IPS-15b (cell line): ENCODE data around the gene NRM.
A peak's percentile ranks its signal among the peaks of the same experiment; 100 is the strongest.
"Not testable (repeated sequence)": the region's sequence is repeated elsewhere in the genome, so short reads cannot be mapped to it uniquely, and the experiment has no call there.

Experiments used
- H3K27me3 ChIP-seq: one replicate; pipeline ENCODE4 v1.6.1; 2013; ENCODE audit warnings: low read length; ENCODE audit not compliant: control insufficient read depth, insufficient read depth
- H3K36me3 ChIP-seq: one replicate; pipeline ENCODE4 v1.6.1; 2013; ENCODE audit warnings: low read length; ENCODE audit not compliant: control insufficient read depth, insufficient read depth
- H3K4me1 ChIP-seq: one replicate; pipeline ENCODE4 v1.6.1; 2013; ENCODE audit warnings: mild to moderate bottlenecking, low read length; ENCODE audit not compliant: control insufficient read depth, insufficient read depth
- H3K4me3 ChIP-seq: one replicate; pipeline ENCODE4 v1.5.1; 2013; ENCODE audit warnings: low read depth, low read length
- H3K9ac ChIP-seq: one replicate; pipeline ENCODE4 v1.6.1; 2013; ENCODE audit warnings: low read depth, mild to moderate bottlenecking, low read length
- H3K9me3 ChIP-seq: one replicate; pipeline ENCODE4 v1.6.1; 2013; ENCODE audit warnings: mild to moderate bottlenecking, low read length; ENCODE audit not compliant: control insufficient read depth, insufficient read depth

Gene NRM

GRCh38 chr6:30670760-30671527 is 19.8 kb downstream of the NRM start:
- Histone ChIP-seq H3K27me3 (no peaks in the 10 kb centered on the region), H3K4me3 (no peak overlapping the region), H3K4me1 (no peaks in the 10 kb centered on the region), H3K9ac (no peak overlapping the region), H3K36me3 (peaks cover 8% of the 10 kb centered on the region), H3K9me3 (no peaks in the 10 kb centered on the region)

DNA sequence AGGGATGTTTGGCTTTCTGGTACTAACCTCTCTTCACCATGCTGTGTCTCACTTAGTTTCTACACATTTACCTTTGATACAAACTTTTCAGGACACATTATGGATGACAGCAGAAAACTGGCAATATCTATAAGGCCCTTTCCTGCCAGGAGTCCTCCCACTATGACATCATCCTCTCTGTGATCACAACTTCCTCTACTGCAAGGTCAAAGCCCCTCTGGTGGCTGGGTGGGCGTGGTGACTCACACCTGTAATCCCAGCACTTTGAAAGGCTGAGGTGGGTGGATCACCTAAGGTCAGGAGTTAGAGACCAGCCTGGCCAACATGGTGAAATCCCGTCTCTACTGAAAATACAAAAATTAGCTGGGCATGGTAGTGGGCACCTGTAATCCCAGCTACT is 24.5 kb downstream of the NRM start:
- not testable (repeated sequence) for H3K4me1 ChIP-seq, H3K9ac ChIP-seq, H3K4me3 ChIP-seq, H3K9me3 ChIP-seq, H3K27me3 ChIP-seq
- peaks cover 32% of the 10 kb centered on the region for H3K36me3 ChIP-seq

DNA sequence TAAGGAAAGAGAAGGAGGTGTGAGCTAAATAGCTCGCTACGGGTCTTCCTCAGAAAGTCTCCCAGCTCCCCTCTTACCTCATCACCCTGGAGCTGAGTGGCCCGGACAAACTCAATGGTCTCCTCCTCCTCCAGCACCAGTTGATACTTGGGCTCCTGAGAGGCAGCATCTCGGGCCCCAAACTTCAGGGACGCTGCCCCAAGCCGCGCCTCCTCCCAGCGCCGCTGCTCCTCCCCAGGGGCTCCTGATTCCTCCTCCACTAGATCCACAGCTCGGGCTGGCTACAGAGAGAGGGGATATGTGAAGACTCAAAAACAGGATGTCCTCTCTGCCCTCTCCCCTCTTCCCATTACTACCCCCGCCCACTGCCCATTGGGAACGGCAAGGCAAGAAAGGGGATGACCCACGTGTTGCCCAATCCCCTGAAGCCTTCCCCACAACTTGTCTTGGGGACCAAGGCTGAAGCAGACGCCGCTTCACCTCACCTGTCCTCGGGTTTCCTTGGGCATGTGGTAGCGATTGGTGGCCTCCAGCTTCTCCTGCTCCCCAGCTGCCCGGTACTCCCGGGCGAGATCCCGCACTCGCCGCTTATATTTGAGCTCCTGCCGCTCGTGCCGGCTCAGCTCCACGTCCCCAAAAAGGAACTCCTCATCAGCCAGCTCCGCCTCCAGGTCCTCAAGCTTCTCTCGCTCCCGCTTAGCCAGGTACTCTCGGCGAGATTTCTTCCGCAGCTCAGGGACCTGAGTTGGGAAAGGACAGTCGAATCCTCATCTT is 25.6 kb downstream of the NRM start:
- no peaks in the 10 kb centered on the region for H3K27me3 ChIP-seq
- no peaks in the 10 kb centered on the region for H3K9me3 ChIP-seq
- no peak overlapping the region for H3K4me3 ChIP-seq
- no peaks in the 10 kb centered on the region for H3K4me1 ChIP-seq
- no peak overlapping the region for H3K9ac ChIP-seq
- H3K36me3 ChIP-seq = peaks cover 28% of the 10 kb centered on the region

DNA sequence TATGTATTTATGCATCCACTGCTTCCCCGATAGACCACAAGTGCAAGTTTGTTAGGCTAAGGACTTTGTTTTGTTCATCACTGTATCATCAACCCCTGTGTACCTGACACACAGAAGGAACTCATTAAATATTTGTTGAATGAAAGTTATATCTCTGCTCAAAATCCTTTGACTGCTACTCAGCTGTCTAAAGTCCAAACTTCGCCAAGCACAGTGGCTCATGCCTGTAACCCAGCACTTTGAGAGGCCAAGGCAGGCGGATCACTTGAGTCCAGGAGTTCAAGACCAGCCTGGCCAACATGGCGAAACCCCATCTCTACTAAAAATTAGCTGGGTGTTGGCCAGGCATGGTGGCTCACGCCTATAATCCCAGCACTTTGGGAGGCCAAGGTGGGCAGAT is 32.9 kb downstream of the NRM start:
- H3K9me3 ChIP-seq, H3K4me1 ChIP-seq, H3K4me3 ChIP-seq, H3K9ac ChIP-seq, H3K27me3 ChIP-seq: not testable (repeated sequence)
- peaks cover 51% of the 10 kb centered on the region for H3K36me3 ChIP-seq

DNA sequence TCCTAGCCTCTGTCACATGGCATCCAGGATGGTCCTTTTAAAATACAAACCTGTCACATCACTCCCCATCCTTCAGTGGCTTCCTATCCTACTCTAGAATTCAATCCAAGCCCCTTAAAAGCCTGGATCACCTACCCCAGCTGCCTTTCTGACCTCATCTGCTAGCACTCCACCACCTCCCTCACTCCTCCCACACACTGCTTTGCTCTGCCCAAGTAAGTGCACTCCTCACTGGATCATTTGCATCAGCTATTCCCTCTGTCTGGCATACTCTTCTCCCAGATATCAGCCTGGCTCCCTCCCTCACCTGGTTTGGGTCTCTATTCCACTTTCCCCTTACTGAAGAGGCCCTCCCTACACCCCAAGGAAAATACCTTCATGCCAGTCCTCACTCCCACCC is 33.3 kb downstream of the NRM start:
- H3K27me3 ChIP-seq = no peaks in the 10 kb centered on the region
- no peaks in the 10 kb centered on the region for H3K4me1 ChIP-seq
- H3K36me3 ChIP-seq = peaks cover 51% of the 10 kb centered on the region
- H3K4me3 ChIP-seq = no peak overlapping the region
- no peaks in the 10 kb centered on the region for H3K9me3 ChIP-seq
- H3K9ac ChIP-seq = no peak overlapping the region

DNA sequence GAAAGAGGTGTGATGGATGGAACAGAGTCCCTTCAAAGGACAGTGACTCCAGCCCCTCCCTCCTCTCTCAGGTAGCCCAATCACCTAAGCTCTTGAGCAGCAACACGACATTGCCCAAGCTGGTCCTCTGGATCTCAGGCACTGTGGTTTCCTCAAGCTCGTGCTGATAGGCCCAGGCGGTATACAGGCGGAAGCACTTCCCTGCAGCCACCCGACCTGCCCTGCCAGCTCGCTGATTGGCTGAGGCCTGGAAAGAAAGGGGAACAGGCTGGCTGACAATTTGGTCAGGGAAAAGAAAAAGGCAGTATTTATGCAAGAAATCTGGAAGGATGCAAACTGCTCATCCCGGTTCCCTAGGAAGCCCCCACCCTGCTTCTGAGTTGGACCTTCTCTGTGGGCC is 34.3 kb downstream of the NRM start:
- Histone ChIP-seq H3K27me3 (no peaks in the 10 kb centered on the region), H3K9ac (no peak overlapping the region), H3K9me3 (no peaks in the 10 kb centered on the region), H3K36me3 (peaks cover 52% of the 10 kb centered on the region), H3K4me3 (no peak overlapping the region), H3K4me1 (no peaks in the 10 kb centered on the region)

GRCh38 chr6:30655743-30656094 is 35.1 kb downstream of the NRM start:
- peaks cover 52% of the 10 kb centered on the region for H3K36me3 ChIP-seq
- H3K4me1 ChIP-seq = no peaks in the 10 kb centered on the region

GRCh38 chr6:30654798-30655742 is 35.7 kb downstream of the NRM start:
- Histone ChIP-seq H3K4me3 (no peak overlapping the region), H3K27me3 (no peaks in the 10 kb centered on the region), H3K4me1 (no peaks in the 10 kb centered on the region), H3K9me3 (no peaks in the 10 kb centered on the region), H3K36me3 (peaks cover 49% of the 10 kb centered on the region), H3K9ac (no peak overlapping the region)

More at GRCh38 chr6:30655743-30656094, 35.1 kb downstream of the NRM start:
- H3K27me3 ChIP-seq = no peaks in the 10 kb centered on the region
- no peak overlapping the region for H3K4me3 ChIP-seq
- no peak overlapping the region for H3K9ac ChIP-seq
- no peaks in the 10 kb centered on the region for H3K9me3 ChIP-seq

GRCh38 chr6:30651143-30651542 is 39.6 kb downstream of the NRM start:
- Histone ChIP-seq H3K4me3 (no peak overlapping the region), H3K9me3 (no peaks in the 10 kb centered on the region), H3K27me3 (no peaks in the 10 kb centered on the region), H3K36me3 (peaks cover 25% of the 10 kb centered on the region), H3K4me1 (peaks cover 4% of the 10 kb centered on the region), H3K9ac (no peak overlapping the region)

- H3K9ac ChIP-seq = peak overlapping the region; percentile 81
- H3K4me1 ChIP-seq = peaks cover 6% of the 10 kb centered on the region
- no peaks in the 10 kb centered on the region for H3K9me3 ChIP-seq
- H3K4me3 ChIP-seq = peak overlapping the region; percentile 90
- H3K27me3 ChIP-seq = no peaks in the 10 kb centered on the region
- peaks cover 13% of the 10 kb centered on the region for H3K36me3 ChIP-seq
These were observed 43.3 kb downstream of the NRM start for GRCh38 chr6:30647242-30648116.
